Trophoblast cell (in vitro differentiated cells and primary cell): Measurements from ENCODE around the gene ASIC2.

ENCODE experiments used
- DNase-seq, 2 donors: peaks; one replicate each; pipeline ENCODE4 v3.0.0-alpha.2; 2016
- H2AFZ ChIP-seq: 2 replicates; pipeline ENCODE4 v1.6.1; 2013; ENCODE audit warnings: low read length, moderate library complexity, mild to moderate bottlenecking; ENCODE audit not compliant: insufficient read depth, poor library complexity
- H2AK5ac ChIP-seq: 2 replicates; pipeline ENCODE4 v1.6.1; 2013; ENCODE audit warnings: mild to moderate bottlenecking, low read length
- H2BK120ac ChIP-seq: 2 replicates; pipeline ENCODE4 v1.6.1; 2013; ENCODE audit warnings: low read length, mild to moderate bottlenecking, moderate library complexity; ENCODE audit not compliant: insufficient read depth, poor library complexity
- H2BK12ac ChIP-seq: 2 replicates; pipeline ENCODE4 v1.6.1; 2013; ENCODE audit warnings: mild to moderate bottlenecking, low read length, moderate library complexity
- H2BK5ac ChIP-seq: 2 replicates; pipeline ENCODE4 v1.6.1; 2013; ENCODE audit warnings: low read length, low read depth, moderate library complexity, mild to moderate bottlenecking; ENCODE audit not compliant: poor library complexity
- H3K14ac ChIP-seq: 2 replicates; pipeline ENCODE4 v1.6.1; 2013; ENCODE audit warnings: mild to moderate bottlenecking, low read length
- H3K18ac ChIP-seq: 2 replicates; pipeline ENCODE4 v1.6.1; 2013; ENCODE audit warnings: mild to moderate bottlenecking, low read length
- H3K23ac ChIP-seq: 2 replicates; pipeline ENCODE4 v1.6.1; 2013; ENCODE audit warnings: low read length
- H3K27ac ChIP-seq: 2 replicates; pipeline ENCODE4 v1.5.1; 2013; ENCODE audit warnings: low read depth, mild to moderate bottlenecking, inconsistent platforms, low read length, moderate library complexity
- H3K27me3 ChIP-seq: 2 replicates; pipeline ENCODE4 v1.6.1; 2013; ENCODE audit warnings: inconsistent platforms, mild to moderate bottlenecking, low read length, moderate library complexity; ENCODE audit not compliant: insufficient read depth
- H3K36me3 ChIP-seq, 2 experiments: 1 replicate in 1 of 2; 2 replicates in 1 of 2; pipeline ENCODE4 v1.6.1; 2013; ENCODE audit warnings: low read length in 2 of 2, mild to moderate bottlenecking in 2 of 2, moderate library complexity in 1 of 2; ENCODE audit not compliant: insufficient read depth in 2 of 2, control insufficient read depth in 1 of 2
- H3K4ac ChIP-seq: 2 replicates; pipeline ENCODE4 v1.6.1; 2013; ENCODE audit warnings: low read depth, mild to moderate bottlenecking, low read length, moderate library complexity
- H3K4me1 ChIP-seq, 2 experiments: 1 replicate in 1 of 2; 2 replicates in 1 of 2; pipeline ENCODE4 v1.6.1; 2013; ENCODE audit warnings: low read length in 2 of 2, mild to moderate bottlenecking in 2 of 2, moderate library complexity in 1 of 2; ENCODE audit not compliant: insufficient read depth in 2 of 2, control insufficient read depth in 1 of 2
- H3K4me2 ChIP-seq: 2 replicates; pipeline ENCODE4 v1.6.1; 2013; ENCODE audit warnings: inconsistent platforms, mild to moderate bottlenecking, low read length, moderate library complexity
- H3K4me3 ChIP-seq: 2 replicates; pipeline ENCODE4 v1.5.1; 2013; ENCODE audit warnings: mild to moderate bottlenecking, low read depth, low read length, inconsistent platforms
- H3K79me1 ChIP-seq: one replicate; pipeline ENCODE4 v1.6.1; 2013; ENCODE audit warnings: low read length
- H3K79me2 ChIP-seq: 2 replicates; pipeline ENCODE4 v1.6.1; 2013; ENCODE audit warnings: low read length, mild to moderate bottlenecking; ENCODE audit not compliant: control insufficient read depth, insufficient read depth, poor library complexity
- H3K9ac ChIP-seq: 2 replicates; pipeline ENCODE4 v1.6.1; 2013; ENCODE audit warnings: mild to moderate bottlenecking, low read length
- H3K9me3 ChIP-seq: 2 replicates; pipeline ENCODE4 v1.6.1; 2013; ENCODE audit warnings: low read depth, mild to moderate bottlenecking, control low read depth, inconsistent platforms, low read length; ENCODE audit not compliant: insufficient read depth
- H4K12ac ChIP-seq: 2 replicates; pipeline ENCODE4 v1.6.1; 2013; ENCODE audit warnings: low read depth, mild to moderate bottlenecking, low read length, moderate library complexity
- H4K8ac ChIP-seq: 2 replicates; pipeline ENCODE4 v1.6.1; 2013; ENCODE audit warnings: low read depth, mild to moderate bottlenecking, low read length, moderate library complexity
- H4K91ac ChIP-seq: one replicate; pipeline ENCODE4 v1.6.1; 2013; ENCODE audit warnings: low read depth, mild to moderate bottlenecking, low read length, moderate library complexity
- WGBS: extraction: QIAGEN DNeasy Blood & Tissue Kit; methylation state at CpG from one replicate; pipeline ENCODE4 v1.1.7; 2013; ENCODE audit warnings: missing lambda C conversion rate; ENCODE audit not compliant: insufficient read length, insufficient coverage; ENCODE audit errors: extremely low coverage; 5-methylcytosine and 5-hydroxymethylcytosine counted together

The ASIC2 gene

GRCh38 chr17:33056399-33057146, 236.5 kb downstream of the ASIC2 start:
- Histone ChIP-seq H3K27ac (no peak overlapping the region), H3K36me3 (no peaks in the 10 kb centered on the region), H2BK120ac (no peak overlapping the region), H2AK5ac (no peak overlapping the region), H3K18ac (no peak overlapping the region), H4K91ac (no peak overlapping the region), H3K4me3 (no peak overlapping the region), H4K12ac (no peak overlapping the region), H3K9ac (no peak overlapping the region), H3K14ac (no peak overlapping the region), H2AFZ (no peak overlapping the region), H3K23ac (no peak overlapping the region), H4K8ac (no peak overlapping the region), H3K4me2 (no peak overlapping the region), H3K4me1 (no peaks in the 10 kb centered on the region), H3K79me2 (no peaks in the 10 kb centered on the region), H3K4ac (no peak overlapping the region), H3K27me3 (no peaks in the 10 kb centered on the region), H3K9me3 (peaks cover 2% of the 10 kb centered on the region), H2BK12ac (no peak overlapping the region), H2BK5ac (no peak overlapping the region), H3K79me1 (no peaks in the 10 kb centered on the region)
- DNase-seq, result no peak
- no CpG with 5 or more reads among the region's 4 CpGs for WGBS

DNA sequence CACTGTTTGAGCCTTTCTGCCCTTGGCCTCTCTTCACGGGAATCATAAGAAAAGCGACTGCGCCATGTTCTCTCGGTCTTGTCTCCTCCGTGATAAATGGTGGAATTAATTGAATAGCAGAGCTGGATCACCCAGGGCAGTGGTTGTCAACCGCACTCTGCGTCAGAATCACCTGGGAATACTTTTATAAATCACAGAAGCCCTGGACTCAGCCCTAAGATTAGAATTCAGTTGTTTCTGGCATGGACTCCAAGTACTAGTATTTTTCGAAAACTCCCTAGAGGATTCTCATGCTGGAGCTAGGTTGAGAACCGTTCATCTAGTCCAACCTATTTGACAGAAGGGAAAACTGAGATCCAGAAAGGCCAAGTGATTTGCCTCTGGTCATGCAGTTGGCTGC, 237.3 kb downstream of the ASIC2 start:
- no peaks in the 10 kb centered on the region for H3K4me1 ChIP-seq
- H2AFZ ChIP-seq, result no peak overlapping the region
- no peak overlapping the region for H3K4me2 ChIP-seq
- H2BK12ac ChIP-seq, result no peak overlapping the region
- H3K4ac ChIP-seq, result no peak overlapping the region
- H3K27me3 ChIP-seq, result no peaks in the 10 kb centered on the region
- no peak overlapping the region for H3K18ac ChIP-seq
- H4K8ac ChIP-seq, result no peak overlapping the region
- WGBS, result no CpG with 5 or more reads among the region's 9 CpGs
- no peak overlapping the region for H3K4me3 ChIP-seq
- H3K79me2 ChIP-seq, result no peaks in the 10 kb centered on the region
- no peak overlapping the region for H3K9ac ChIP-seq
- no peak overlapping the region for H3K27ac ChIP-seq
- peaks cover 2% of the 10 kb centered on the region for H3K9me3 ChIP-seq
- no peak overlapping the region for H4K91ac ChIP-seq
- no peak overlapping the region for H4K12ac ChIP-seq
- no peak overlapping the region for H3K23ac ChIP-seq
- H3K79me1 ChIP-seq, result no peaks in the 10 kb centered on the region
- H3K14ac ChIP-seq, result no peak overlapping the region
- H2BK120ac ChIP-seq, result no peak overlapping the region
- no peaks in the 10 kb centered on the region for H3K36me3 ChIP-seq
- no peak overlapping the region for H2BK5ac ChIP-seq
- no peak overlapping the region for H2AK5ac ChIP-seq
- DNase-seq, result no peak

- H3K27me3 ChIP-seq, result no peaks in the 10 kb centered on the region
- H2BK12ac ChIP-seq, result no peak overlapping the region
- no peak overlapping the region for H4K12ac ChIP-seq
- H3K4me2 ChIP-seq, result no peak overlapping the region
- H3K4me1 ChIP-seq, result no peaks in the 10 kb centered on the region
- no peak overlapping the region for H3K9ac ChIP-seq
- H3K4me3 ChIP-seq, result no peak overlapping the region
- no peak overlapping the region for H2AFZ ChIP-seq
- H3K79me1 ChIP-seq, result no peaks in the 10 kb centered on the region
- H3K36me3 ChIP-seq, result no peaks in the 10 kb centered on the region
- H3K79me2 ChIP-seq, result no peaks in the 10 kb centered on the region
- no peak overlapping the region for H3K23ac ChIP-seq
- H2BK5ac ChIP-seq, result no peak overlapping the region
- no peak overlapping the region for H3K18ac ChIP-seq
- H4K8ac ChIP-seq, result no peak overlapping the region
- DNase-seq, result no peak
- no peak overlapping the region for H3K14ac ChIP-seq
- H3K4ac ChIP-seq, result no peak overlapping the region
- no peak overlapping the region for H4K91ac ChIP-seq
- no peak overlapping the region for H2BK120ac ChIP-seq
- H2AK5ac ChIP-seq, result no peak overlapping the region
- WGBS, result no CpG with 5 or more reads among the region's 9 CpGs
- H3K27ac ChIP-seq, result no peak overlapping the region
- H3K9me3 ChIP-seq, result peaks cover 2% of the 10 kb centered on the region
Measured at GRCh38 chr17:33055171-33055611, 237.9 kb downstream of the ASIC2 start.

GRCh38 chr17:33054412-33054811, 238.7 kb downstream of the ASIC2 start:
- H4K8ac ChIP-seq, result no peak overlapping the region
- H3K23ac ChIP-seq, result no peak overlapping the region
- H3K9me3 ChIP-seq, result peaks cover 2% of the 10 kb centered on the region
- H3K79me2 ChIP-seq, result no peaks in the 10 kb centered on the region
- H2BK12ac ChIP-seq, result no peak overlapping the region
- H3K4me1 ChIP-seq, result no peaks in the 10 kb centered on the region
- no peak overlapping the region for H3K9ac ChIP-seq
- no peak overlapping the region for H2AFZ ChIP-seq
- no peak overlapping the region for H2BK5ac ChIP-seq
- no peaks in the 10 kb centered on the region for H3K36me3 ChIP-seq
- H2BK120ac ChIP-seq, result no peak overlapping the region
- no peak overlapping the region for H4K91ac ChIP-seq
- no peak overlapping the region for H3K18ac ChIP-seq
- no peak overlapping the region for H3K4ac ChIP-seq
- H3K14ac ChIP-seq, result no peak overlapping the region
- no peak overlapping the region for H3K4me3 ChIP-seq
- H4K12ac ChIP-seq, result no peak overlapping the region
- H3K79me1 ChIP-seq, result no peaks in the 10 kb centered on the region
- H2AK5ac ChIP-seq, result no peak overlapping the region
- H3K27me3 ChIP-seq, result no peaks in the 10 kb centered on the region
- H3K4me2 ChIP-seq, result no peak overlapping the region
- no peak for DNase-seq
- H3K27ac ChIP-seq, result no peak overlapping the region
- no CpG with 5 or more reads among the region's 5 CpGs for WGBS
